Esophagus muscularis mucosa (tissue), 4 donors: ENCODE results near the gene COMMD9. TPM values are rescaled to one million over a fixed set of nuclear protein-coding genes. Genes with fewer than 3 reads are reported as not detected.

ENCODE experiments used
- DNase-seq: peaks from one replicate; pipeline ENCODE4 v3.0.0-alpha.2; 2017; ENCODE audit errors: extremely low spot score
- H3K27ac ChIP-seq, 4 donors: fragments of 200-600 bp; sonication (generic); replicated peaks in 1 of 4; 1 replicate in 3 of 4; 2 replicates in 1 of 4; pipeline ENCODE4 v1.5.1; 2016 to 2019; ENCODE audit warnings: mild to moderate bottlenecking in 1 of 4
- H3K27me3 ChIP-seq, 4 donors: fragments of 200-600 bp; sonication (generic); one replicate each; pipeline versions ENCODE4 v1.5.1 to v1.6.0; 2016 to 2019
- H3K36me3 ChIP-seq, 4 donors: fragments of 200-600 bp; sonication (generic); one replicate each; pipeline ENCODE4 v1.5.1; 2016 to 2019
- H3K4me1 ChIP-seq, 4 donors: fragments of 200-600 bp; sonication (generic); one replicate each; pipeline ENCODE4 v1.5.1; 2016 to 2019
- H3K4me3 ChIP-seq, 4 donors: fragments of 200-600 bp; sonication (generic); 1 replicate in 2 of 4; 2 replicates in 2 of 4; pipeline ENCODE4 v1.5.1; 2016 to 2019; ENCODE audit warnings: mild to moderate bottlenecking in 4 of 4, moderate library complexity in 1 of 4
- H3K9me3 ChIP-seq, 4 donors: fragments of 200-600 bp; sonication (generic); 1 replicate in 3 of 4; 2 replicates in 1 of 4; pipeline ENCODE4 v1.5.1; 2016 to 2019
- EP300 ChIP-seq: sonication (generic); formaldehyde crosslinking; IDR thresholded peaks from one replicate; pipeline ENCODE4 v1.6.1; 2017; ENCODE audit warnings: antibody characterized with exemption
- POLR2A ChIP-seq: fragments of 450-650 bp; IDR thresholded peaks from one replicate; pipeline ENCODE4 v1.6.1; 2017; ENCODE audit warnings: antibody characterized with exemption, moderate library complexity, mild to moderate bottlenecking, low read depth
- POLR2AphosphoS5 ChIP-seq, 2 donors: sonication (generic); formaldehyde crosslinking; IDR thresholded peaks; one replicate each; pipeline ENCODE4 v1.6.1; 2017; ENCODE audit warnings: antibody characterized with exemption in 2 of 2
- WGBS: methylation state at CpG from one replicate; pipeline ENCODE4 v1.1.5; 2018; 5-methylcytosine and 5-hydroxymethylcytosine counted together
- intact Hi-C: fragments of 100-400 bp; cut with DNase I; formaldehyde crosslinking; loops from one replicate; pipeline ENCODE4 v1.15.1; 2023
- total RNA-seq, 4 donors: library from RNA; depleted of rRNA; stranded (reverse); fragments of >200 nt; gene quantifications; one replicate each; pipeline versions ENCODE4 v1.1.0 to v1.2.1, GENCODE V29; 2016
- TF ChIP-seq, protein P1 (sequence below), 3 experiments: fragments of 200-600 bp in 2 of 3; fragments of 450-650 bp in 1 of 3; sonication (generic) in 2 of 3; IDR thresholded peaks; one replicate each; pipeline ENCODE4 v1.5.1; 2017 to 2019; ENCODE audit warnings: antibody characterized with exemption in 3 of 3, mild to moderate bottlenecking in 2 of 3, moderate library complexity in 1 of 3

Gene COMMD9
- total RNA-seq, 4 donors from 2014 or later: 18.3 to 45.5 (median 27.7) TPM

- Histone ChIP-seq H3K36me3 (no peaks in the 10 kb centered on the region), H3K27ac (no peak overlapping the region), H3K4me3 (no peak overlapping the region), H3K9me3 (no peaks in the 10 kb centered on the region), H3K27me3 (no peaks in the 10 kb centered on the region), H3K4me1 (no peaks in the 10 kb centered on the region)
- WGBS: 91% methylated on average over 1 of the region's 1 CpG
- no peak for TF ChIP-seq POLR2AphosphoS5 (IDR thresholded peaks at IDR 0.05)
- TF ChIP-seq, protein P1, sequence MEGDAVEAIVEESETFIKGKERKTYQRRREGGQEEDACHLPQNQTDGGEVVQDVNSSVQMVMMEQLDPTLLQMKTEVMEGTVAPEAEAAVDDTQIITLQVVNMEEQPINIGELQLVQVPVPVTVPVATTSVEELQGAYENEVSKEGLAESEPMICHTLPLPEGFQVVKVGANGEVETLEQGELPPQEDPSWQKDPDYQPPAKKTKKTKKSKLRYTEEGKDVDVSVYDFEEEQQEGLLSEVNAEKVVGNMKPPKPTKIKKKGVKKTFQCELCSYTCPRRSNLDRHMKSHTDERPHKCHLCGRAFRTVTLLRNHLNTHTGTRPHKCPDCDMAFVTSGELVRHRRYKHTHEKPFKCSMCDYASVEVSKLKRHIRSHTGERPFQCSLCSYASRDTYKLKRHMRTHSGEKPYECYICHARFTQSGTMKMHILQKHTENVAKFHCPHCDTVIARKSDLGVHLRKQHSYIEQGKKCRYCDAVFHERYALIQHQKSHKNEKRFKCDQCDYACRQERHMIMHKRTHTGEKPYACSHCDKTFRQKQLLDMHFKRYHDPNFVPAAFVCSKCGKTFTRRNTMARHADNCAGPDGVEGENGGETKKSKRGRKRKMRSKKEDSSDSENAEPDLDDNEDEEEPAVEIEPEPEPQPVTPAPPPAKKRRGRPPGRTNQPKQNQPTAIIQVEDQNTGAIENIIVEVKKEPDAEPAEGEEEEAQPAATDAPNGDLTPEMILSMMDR (IDR thresholded peaks at IDR 0.05): no peak
- no peak for TF ChIP-seq EP300
- no peak for TF ChIP-seq POLR2A
- intact Hi-C loops: no loop called here
- DNase-seq: no peak
These were observed 50.3 kb downstream of the COMMD9 start for GRCh38 chr11:36238881-36239280.

DNA sequence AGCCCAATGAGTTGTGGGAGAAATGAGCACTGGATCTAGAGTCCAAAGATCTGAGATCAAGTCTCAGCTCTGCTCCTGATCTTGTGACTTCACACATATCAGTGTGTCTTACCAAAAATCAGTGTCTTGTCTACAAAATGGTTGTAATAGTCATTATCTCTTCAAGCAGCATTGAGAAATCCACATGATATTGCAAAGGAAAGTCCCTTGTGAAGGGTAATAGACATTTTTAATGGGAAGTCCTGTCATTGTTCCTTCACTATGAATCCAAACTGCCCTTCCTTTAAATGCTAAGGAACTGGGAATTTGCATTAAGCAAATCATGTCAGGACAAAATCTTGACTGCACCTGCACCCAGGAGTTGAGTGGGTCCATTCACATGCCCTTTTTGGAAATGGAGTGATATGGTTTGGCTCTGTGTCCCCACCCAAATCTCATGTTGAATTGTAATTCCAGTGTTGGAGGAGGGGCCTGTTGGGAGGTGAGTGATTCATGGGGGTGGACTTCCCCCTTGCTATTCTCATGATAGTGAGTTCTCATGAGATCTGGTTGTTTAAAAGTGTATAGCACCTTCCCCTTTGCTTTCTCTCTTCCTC is 51.1 kb downstream of the COMMD9 start:
- no peak for DNase-seq
- Histone ChIP-seq H3K36me3 (no peaks in the 10 kb centered on the region), H3K4me1 (no peaks in the 10 kb centered on the region), H3K27ac (no peak overlapping the region), H3K9me3 (no peaks in the 10 kb centered on the region), H3K27me3 (no peaks in the 10 kb centered on the region), H3K4me3 (no peak overlapping the region)
- TF ChIP-seq EP300 (no peak), POLR2A (no peak), POLR2AphosphoS5 (IDR thresholded peaks at IDR 0.05) (no peak)
- TF ChIP-seq, protein P1 (IDR thresholded peaks at IDR 0.05): no peak
- intact Hi-C loops: no loop called here

DNA sequence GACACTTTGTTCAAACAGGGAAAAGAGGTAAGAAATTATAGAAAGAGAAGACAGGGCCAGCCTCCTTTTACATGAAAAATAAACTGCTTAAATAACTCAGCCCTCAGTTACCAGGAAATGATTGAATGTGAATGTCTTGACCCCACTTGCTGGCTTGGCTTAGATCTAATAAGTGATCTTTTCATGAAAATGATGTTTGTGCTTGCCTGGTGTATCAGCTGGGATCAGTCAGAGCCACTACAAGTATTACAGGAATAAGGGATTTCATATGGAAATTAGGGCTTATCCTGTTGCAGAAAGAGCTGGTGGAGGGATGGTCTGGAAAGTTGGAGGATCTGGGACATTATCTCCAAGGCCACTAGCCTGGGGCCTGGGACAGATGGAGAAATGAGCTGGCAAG is 51.8 kb downstream of the COMMD9 start:
- DNase-seq: no peak
- TF ChIP-seq, protein P1 (IDR thresholded peaks at IDR 0.05): no peak
- TF ChIP-seq EP300 (no peak), POLR2AphosphoS5 (IDR thresholded peaks at IDR 0.05) (no peak), POLR2A (no peak)
- no peaks in the 10 kb centered on the region for H3K9me3 ChIP-seq
- no peaks in the 10 kb centered on the region for H3K4me1 ChIP-seq
- no peak overlapping the region for H3K27ac ChIP-seq
- intact Hi-C loops: no loop called here
- no peak overlapping the region for H3K4me3 ChIP-seq
- no peaks in the 10 kb centered on the region for H3K27me3 ChIP-seq
- no peaks in the 10 kb centered on the region for H3K36me3 ChIP-seq

DNA sequence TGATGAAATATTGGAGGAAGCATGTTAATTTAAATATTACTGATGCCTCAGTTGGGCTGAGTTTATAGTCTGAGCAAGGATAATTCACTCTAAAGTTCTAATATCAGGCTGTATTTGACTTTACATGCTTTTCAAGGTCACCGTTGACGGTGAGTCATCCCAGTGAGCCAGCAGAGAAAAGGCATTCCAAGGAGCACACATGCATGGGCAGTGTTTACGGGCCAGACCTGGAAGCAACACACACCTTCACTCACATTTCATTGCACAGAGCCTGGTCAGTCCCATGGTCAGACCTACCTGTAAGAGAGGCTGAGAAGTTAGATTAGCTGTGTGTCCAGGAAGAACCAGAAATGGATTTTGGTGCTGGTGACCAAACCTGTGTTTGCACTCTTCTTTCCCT is 53.5 kb downstream of the COMMD9 start:
- no peaks in the 10 kb centered on the region for H3K27me3 ChIP-seq
- no peak overlapping the region for H3K4me3 ChIP-seq
- WGBS: 100% methylated on average over 3 of the region's 3 CpGs
- no peak overlapping the region for H3K27ac ChIP-seq
- intact Hi-C loops: no loop called here
- peaks cover 0 to 13% (median 13%) of the 10 kb centered on the region in 4 donors for H3K4me1 ChIP-seq
- no peaks in the 10 kb centered on the region for H3K9me3 ChIP-seq
- no peak for DNase-seq
- no peaks in the 10 kb centered on the region for H3K36me3 ChIP-seq
- TF ChIP-seq, protein P1 (IDR thresholded peaks at IDR 0.05): no peak
- TF ChIP-seq POLR2AphosphoS5 (IDR thresholded peaks at IDR 0.05): no peak

DNA sequence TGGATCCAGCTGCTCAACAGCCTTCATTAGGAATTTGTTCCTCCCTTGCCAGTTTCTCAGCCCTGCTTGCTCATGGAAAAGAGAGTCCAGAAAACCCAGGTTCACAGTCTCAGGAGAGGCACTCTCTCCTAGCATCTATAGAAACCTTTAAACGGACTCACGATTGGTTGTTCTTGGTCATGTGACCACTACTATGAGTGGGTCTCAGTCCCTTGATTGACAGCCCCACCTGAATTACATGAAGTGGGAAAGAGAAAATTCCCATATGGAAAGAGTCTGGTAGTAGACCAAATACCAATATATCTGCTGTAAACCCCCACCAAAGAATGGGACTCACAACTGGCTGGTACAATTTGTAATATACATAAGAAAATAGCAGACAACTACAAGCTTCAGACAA is 54.4 kb downstream of the COMMD9 start:
- 100% methylated on average over 2 of the region's 2 CpGs for WGBS
- Histone ChIP-seq H3K4me3 (no peak overlapping the region), H3K27ac (no peak overlapping the region), H3K36me3 (no peaks in the 10 kb centered on the region), H3K27me3 (no peaks in the 10 kb centered on the region), H3K9me3 (no peaks in the 10 kb centered on the region), H3K4me1 (peaks cover 0 to 21% (median 16%) of the 10 kb centered on the region in 4 donors)
- TF ChIP-seq, protein P1 (IDR thresholded peaks at IDR 0.05): no peak
- TF ChIP-seq POLR2A (no peak), EP300 (no peak), POLR2AphosphoS5 (IDR thresholded peaks at IDR 0.05) (no peak)
- intact Hi-C loops: no loop called here
- no peak for DNase-seq
